Neural progenitor cell (in vitro differentiated cells): ENCODE measurements around the gene ARHGEF6.

ENCODE experiments used
- CTCF ChIP-seq: fragments of 200-600 bp; sonication (generic); IDR thresholded peaks from 2 replicates; pipeline ENCODE4 v1.5.1; 2017; ENCODE audit warnings: antibody characterized with exemption, mild to moderate bottlenecking
- EZH2 ChIP-seq: fragments of 200-600 bp; sonication (generic); IDR thresholded peaks from 2 replicates; pipeline ENCODE4 v1.6.1; 2017; ENCODE audit warnings: antibody characterized with exemption, mild to moderate bottlenecking, moderate library complexity

- TF ChIP-seq CTCF (no peak), EZH2 (no peak)
These were observed 96.6 kb downstream of the ARHGEF6 start for GRCh38 chrX:136684120-136684519.
